Cardiac fibroblast (primary cell): ENCODE measurements around the gene ID3.

Source experiments
- DNase-seq, 2 donors: peaks; one replicate each; pipeline versions ENCODE4 v3.0.0 to v3.0.0-alpha.2; 2010; ENCODE audit warnings: low read depth in 2 of 2
- H3K4me3 ChIP-seq, 2 donors: replicated peaks in 1 of 2; 1 replicate in 1 of 2; 2 replicates in 1 of 2; pipeline ENCODE4 v1.5.1; 2011; ENCODE audit warnings: low read depth in 2 of 2, low read length in 2 of 2, mild to moderate bottlenecking in 2 of 2, moderate library complexity in 1 of 2
- CTCF ChIP-seq: IDR thresholded peaks from one replicate; pipeline ENCODE4 v1.5.1; 2011; ENCODE audit warnings: low read depth, mild to moderate bottlenecking, low read length, inconsistent platforms

The ID3 gene

GRCh38 chr1:23593042-23593521 is 33.8 kb upstream of the ID3 start:
- no peak for DNase-seq
- TF ChIP-seq CTCF = no peak
- H3K4me3 ChIP-seq = no peak overlapping the region

GRCh38 chr1:23592209-23592892 is 33.0 kb upstream of the ID3 start:
- H3K4me3 ChIP-seq = no peak overlapping the region
- no peak for DNase-seq
- no peak for TF ChIP-seq CTCF

- TF ChIP-seq CTCF = no peak
- no peak for DNase-seq
- H3K4me3 ChIP-seq = no peak overlapping the region
These were observed 32.3 kb upstream of the ID3 start for GRCh38 chr1:23591460-23592208.

GRCh38 chr1:23590058-23590783 is 30.9 kb upstream of the ID3 start:
- no peak overlapping the region for H3K4me3 ChIP-seq
- DNase-seq = no peak
- no peak for TF ChIP-seq CTCF

GRCh38 chr1:23589585-23589986 is 30.3 kb upstream of the ID3 start:
- no peak for TF ChIP-seq CTCF
- H3K4me3 ChIP-seq = no peak overlapping the region
- no peak for DNase-seq

GRCh38 chr1:23588749-23589548 is 29.6 kb upstream of the ID3 start:
- DNase-seq = no peak
- H3K4me3 ChIP-seq = no peak overlapping the region
- no peak for TF ChIP-seq CTCF
